A673 (cell line): ENCODE results near the gene RNF167.

Experiments
- EZH2 ChIP-seq: fragments of 200-600 bp; sonication (generic); IDR thresholded peaks from 2 replicates; pipeline ENCODE4 v1.6.1; 2017; ENCODE audit warnings: borderline replicate concordance, low read depth, mild to moderate bottlenecking, mixed read lengths, antibody characterized with exemption, low read length; ENCODE audit not compliant: poor library complexity, severe bottlenecking
- TF ChIP-seq, protein P1 (sequence below): fragments of 300-800, 200-600 bp; sonication (generic); conservative IDR thresholded peaks from 2 replicates; pipeline ENCODE4 v1.5.1; 2017; ENCODE audit warnings: low read depth, mild to moderate bottlenecking, antibody characterized with exemption, low read length, moderate library complexity, mixed read lengths

DNA sequence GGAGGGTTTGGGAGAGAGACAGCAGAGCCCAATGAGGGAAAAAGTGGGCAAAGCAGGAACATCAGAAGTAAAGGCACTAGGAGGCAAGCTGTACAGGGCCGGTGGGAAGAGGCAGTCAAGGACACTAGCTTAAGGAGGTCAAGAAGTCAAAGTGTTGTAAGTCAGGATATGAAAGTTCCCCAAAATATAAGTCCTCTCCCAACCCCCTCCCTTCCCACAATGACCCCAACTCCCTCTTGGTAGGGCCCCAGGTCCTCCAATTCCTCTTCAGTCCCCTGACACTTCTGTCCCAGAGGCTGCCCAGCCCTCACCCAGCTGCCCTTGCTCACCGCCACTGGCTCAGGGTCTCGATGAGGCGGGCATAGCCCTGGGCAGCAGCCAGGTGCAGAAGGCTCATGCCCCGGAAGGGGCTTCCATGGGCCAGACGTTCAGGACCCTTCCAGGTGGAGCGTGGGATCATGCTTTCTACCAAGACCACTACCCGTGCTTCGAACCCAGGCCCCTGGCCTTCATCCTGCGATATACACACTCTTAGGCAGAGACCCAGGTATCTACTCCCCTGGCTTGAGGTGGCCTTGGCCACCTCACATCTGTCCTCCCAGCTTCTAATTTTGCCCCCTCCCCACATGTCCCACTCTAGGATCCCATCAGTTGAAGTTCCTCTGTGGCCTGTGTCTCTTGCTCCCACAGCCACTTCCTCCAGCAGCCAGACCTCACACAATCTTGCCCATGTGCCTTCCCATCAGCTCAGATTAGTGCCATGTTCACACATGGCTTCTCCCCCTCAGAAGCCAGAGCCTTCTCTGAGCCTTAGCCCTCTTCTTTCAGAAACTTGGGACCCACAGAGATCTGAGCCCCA is 33.4 kb downstream of the RNF167 start:
- TF ChIP-seq, protein P1, sequence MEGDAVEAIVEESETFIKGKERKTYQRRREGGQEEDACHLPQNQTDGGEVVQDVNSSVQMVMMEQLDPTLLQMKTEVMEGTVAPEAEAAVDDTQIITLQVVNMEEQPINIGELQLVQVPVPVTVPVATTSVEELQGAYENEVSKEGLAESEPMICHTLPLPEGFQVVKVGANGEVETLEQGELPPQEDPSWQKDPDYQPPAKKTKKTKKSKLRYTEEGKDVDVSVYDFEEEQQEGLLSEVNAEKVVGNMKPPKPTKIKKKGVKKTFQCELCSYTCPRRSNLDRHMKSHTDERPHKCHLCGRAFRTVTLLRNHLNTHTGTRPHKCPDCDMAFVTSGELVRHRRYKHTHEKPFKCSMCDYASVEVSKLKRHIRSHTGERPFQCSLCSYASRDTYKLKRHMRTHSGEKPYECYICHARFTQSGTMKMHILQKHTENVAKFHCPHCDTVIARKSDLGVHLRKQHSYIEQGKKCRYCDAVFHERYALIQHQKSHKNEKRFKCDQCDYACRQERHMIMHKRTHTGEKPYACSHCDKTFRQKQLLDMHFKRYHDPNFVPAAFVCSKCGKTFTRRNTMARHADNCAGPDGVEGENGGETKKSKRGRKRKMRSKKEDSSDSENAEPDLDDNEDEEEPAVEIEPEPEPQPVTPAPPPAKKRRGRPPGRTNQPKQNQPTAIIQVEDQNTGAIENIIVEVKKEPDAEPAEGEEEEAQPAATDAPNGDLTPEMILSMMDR: no peak
- no peak for TF ChIP-seq EZH2
